ENCODE data around the gene FSIP1. TPM values are rescaled to one million over a fixed set of nuclear protein-coding genes. Genes with fewer than 3 reads are reported as not detected.

FSIP1 gene
- total and polyA plus RNA-seq, 9 donors: 0.17 to 0.60 (median 0.36) TPM

DNA sequence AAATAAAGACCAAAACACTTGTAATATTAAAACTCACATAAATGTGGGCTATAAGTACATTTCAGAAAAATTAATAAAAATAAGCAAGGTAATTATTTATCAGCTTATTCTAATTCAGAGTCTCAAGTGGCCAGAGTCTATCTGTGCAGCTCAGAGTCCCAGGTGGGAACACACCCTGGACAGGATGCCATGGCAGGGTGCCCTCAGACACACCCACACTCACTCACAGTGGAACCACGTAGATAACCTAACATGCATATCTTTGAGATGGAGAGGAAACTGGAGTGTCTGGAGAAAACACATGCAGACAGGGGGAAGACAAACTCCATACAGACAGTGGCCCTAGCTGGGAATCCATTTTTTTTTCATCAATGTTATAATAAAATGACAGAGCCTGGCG, 37.2 kb downstream of the FSIP1 start:
- DNase-seq: no peak
- H3K4me3 ChIP-seq (ENCODE audit: low read length): no peak overlapping the region
- no peaks in the 10 kb centered on the region for H3K4me1 ChIP-seq (ENCODE audit: control insufficient read depth, insufficient read depth, low read length)
- H3K36me3 ChIP-seq (ENCODE audit: control insufficient read depth, insufficient read depth, low read length): no peaks in the 10 kb centered on the region
- H3K9me3 ChIP-seq (replicated peaks; ENCODE audit: control insufficient read depth, low read depth, low read length): no peaks in the 10 kb centered on the region
- WGBS (ENCODE audit: insufficient coverage): no CpG with 5 or more reads among the region's 2 CpGs
- H3K27ac ChIP-seq (ENCODE audit: low read length): no peak overlapping the region
- no peaks in the 10 kb centered on the region for H3K27me3 ChIP-seq (ENCODE audit: control insufficient read depth, insufficient read depth, low read length)

- H3K27me3 ChIP-seq (ENCODE audit: control insufficient read depth, insufficient read depth, low read length): no peaks in the 10 kb centered on the region
- H3K4me1 ChIP-seq (ENCODE audit: control insufficient read depth, insufficient read depth, low read length): no peaks in the 10 kb centered on the region
- WGBS (ENCODE audit: insufficient coverage): 92% methylated on average over 1 of the region's 7 CpGs
- no peak overlapping the region for H3K27ac ChIP-seq (ENCODE audit: low read length)
- no peaks in the 10 kb centered on the region for H3K9me3 ChIP-seq (replicated peaks; ENCODE audit: control insufficient read depth, low read depth, low read length)
- no peak overlapping the region for H3K4me3 ChIP-seq (ENCODE audit: low read length)
- no peaks in the 10 kb centered on the region for H3K36me3 ChIP-seq (ENCODE audit: control insufficient read depth, insufficient read depth, low read length)
- no peak for DNase-seq
Observed at GRCh38 chr15:39744334-39745103, 38.1 kb downstream of the FSIP1 start.

GRCh38 chr15:39743611-39744010, 39.0 kb downstream of the FSIP1 start:
- 100% methylated on average over 1 of the region's 2 CpGs for WGBS (ENCODE audit: insufficient coverage)
- Histone ChIP-seq H3K27me3 (ENCODE audit: control insufficient read depth, insufficient read depth, low read length) (no peaks in the 10 kb centered on the region), H3K4me1 (ENCODE audit: control insufficient read depth, insufficient read depth, low read length) (no peaks in the 10 kb centered on the region), H3K9me3 (replicated peaks; ENCODE audit: control insufficient read depth, low read depth, low read length) (no peaks in the 10 kb centered on the region), H3K27ac (ENCODE audit: low read length) (no peak overlapping the region), H3K36me3 (ENCODE audit: control insufficient read depth, insufficient read depth, low read length) (no peaks in the 10 kb centered on the region), H3K4me3 (ENCODE audit: low read length) (no peak overlapping the region)
- no peak for DNase-seq

DNA sequence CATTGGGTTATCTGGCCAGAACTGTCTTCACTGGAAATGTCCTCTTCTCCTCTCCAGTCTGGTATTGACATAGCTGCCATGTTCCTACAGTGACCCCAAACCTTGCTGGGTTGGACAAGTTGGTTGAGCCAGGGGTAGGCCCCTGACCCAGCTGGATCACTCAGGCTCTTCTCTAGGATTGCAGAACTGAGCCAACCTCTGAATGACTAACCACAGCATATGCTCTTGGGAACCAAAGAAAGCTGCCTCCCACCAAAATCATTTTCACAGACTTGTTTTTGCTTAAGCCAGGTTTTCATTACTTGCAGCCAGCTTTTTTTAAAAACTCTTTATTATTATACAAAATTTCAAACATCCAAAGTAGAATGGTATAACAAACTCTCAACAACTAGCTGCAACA, 41.4 kb downstream of the FSIP1 start:
- H3K36me3 ChIP-seq (ENCODE audit: control insufficient read depth, insufficient read depth, low read length): no peaks in the 10 kb centered on the region
- no peaks in the 10 kb centered on the region for H3K27me3 ChIP-seq (ENCODE audit: control insufficient read depth, insufficient read depth, low read length)
- H3K9me3 ChIP-seq (replicated peaks; ENCODE audit: control insufficient read depth, low read depth, low read length): no peaks in the 10 kb centered on the region
- H3K4me1 ChIP-seq (ENCODE audit: control insufficient read depth, insufficient read depth, low read length): peaks cover 5% of the 10 kb centered on the region
- peak; percentile 33 for DNase-seq
- no peak overlapping the region for H3K27ac ChIP-seq (ENCODE audit: low read length)
- H3K4me3 ChIP-seq (ENCODE audit: low read length): no peak overlapping the region

GRCh38 chr15:39738998-39739397, 43.6 kb downstream of the FSIP1 start:
- no peak overlapping the region for H3K27ac ChIP-seq (ENCODE audit: low read length)
- no peak for DNase-seq
- no peak overlapping the region for H3K4me3 ChIP-seq (ENCODE audit: low read length)
- H3K27me3 ChIP-seq (ENCODE audit: control insufficient read depth, insufficient read depth, low read length): no peaks in the 10 kb centered on the region
- WGBS (ENCODE audit: insufficient coverage): 88% methylated on average over 3 of the region's 3 CpGs
- H3K4me1 ChIP-seq (ENCODE audit: control insufficient read depth, insufficient read depth, low read length): peaks cover 5% of the 10 kb centered on the region
- H3K36me3 ChIP-seq (ENCODE audit: control insufficient read depth, insufficient read depth, low read length): no peaks in the 10 kb centered on the region
- no peaks in the 10 kb centered on the region for H3K9me3 ChIP-seq (replicated peaks; ENCODE audit: control insufficient read depth, low read depth, low read length)

GRCh38 chr15:39737196-39737550, 45.5 kb downstream of the FSIP1 start:
- H3K9me3 ChIP-seq (replicated peaks; ENCODE audit: control insufficient read depth, low read depth, low read length): no peaks in the 10 kb centered on the region
- H3K4me1 ChIP-seq (ENCODE audit: control insufficient read depth, insufficient read depth, low read length): peaks cover 5% of the 10 kb centered on the region
- no peaks in the 10 kb centered on the region for H3K36me3 ChIP-seq (ENCODE audit: control insufficient read depth, insufficient read depth, low read length)
- no peaks in the 10 kb centered on the region for H3K27me3 ChIP-seq (ENCODE audit: control insufficient read depth, insufficient read depth, low read length)
- no peak for DNase-seq
- H3K27ac ChIP-seq (ENCODE audit: low read length): no peak overlapping the region
- 60% methylated on average over 2 of the region's 4 CpGs for WGBS (ENCODE audit: insufficient coverage)
- no peak overlapping the region for H3K4me3 ChIP-seq (ENCODE audit: low read length)

- Histone ChIP-seq H3K36me3 (ENCODE audit: control insufficient read depth, insufficient read depth, low read length) (no peaks in the 10 kb centered on the region), H3K4me3 (ENCODE audit: low read length) (no peak overlapping the region), H3K27ac (ENCODE audit: low read length) (no peak overlapping the region), H3K4me1 (ENCODE audit: control insufficient read depth, insufficient read depth, low read length) (peaks cover 5% of the 10 kb centered on the region), H3K27me3 (ENCODE audit: control insufficient read depth, insufficient read depth, low read length) (no peaks in the 10 kb centered on the region), H3K9me3 (replicated peaks; ENCODE audit: control insufficient read depth, low read depth, low read length) (no peaks in the 10 kb centered on the region)
- peak; percentile 78 for DNase-seq
- WGBS (ENCODE audit: insufficient coverage): 20% methylated on average over 3 of the region's 6 CpGs
Observed at GRCh38 chr15:39736412-39737195, 46.0 kb downstream of the FSIP1 start.

- H3K9me3 ChIP-seq (replicated peaks; ENCODE audit: control insufficient read depth, low read depth, low read length): no peaks in the 10 kb centered on the region
- no CpG with 5 or more reads among the region's 4 CpGs for WGBS (ENCODE audit: insufficient coverage)
- no peak for DNase-seq
- H3K27ac ChIP-seq (ENCODE audit: low read length): no peak overlapping the region
- H3K36me3 ChIP-seq (ENCODE audit: control insufficient read depth, insufficient read depth, low read length): no peaks in the 10 kb centered on the region
- H3K27me3 ChIP-seq (ENCODE audit: control insufficient read depth, insufficient read depth, low read length): no peaks in the 10 kb centered on the region
- H3K4me3 ChIP-seq (ENCODE audit: low read length): no peak overlapping the region
- peaks cover 5% of the 10 kb centered on the region for H3K4me1 ChIP-seq (ENCODE audit: control insufficient read depth, insufficient read depth, low read length)
Observed at GRCh38 chr15:39735120-39735717, 47.4 kb downstream of the FSIP1 start.

DNA sequence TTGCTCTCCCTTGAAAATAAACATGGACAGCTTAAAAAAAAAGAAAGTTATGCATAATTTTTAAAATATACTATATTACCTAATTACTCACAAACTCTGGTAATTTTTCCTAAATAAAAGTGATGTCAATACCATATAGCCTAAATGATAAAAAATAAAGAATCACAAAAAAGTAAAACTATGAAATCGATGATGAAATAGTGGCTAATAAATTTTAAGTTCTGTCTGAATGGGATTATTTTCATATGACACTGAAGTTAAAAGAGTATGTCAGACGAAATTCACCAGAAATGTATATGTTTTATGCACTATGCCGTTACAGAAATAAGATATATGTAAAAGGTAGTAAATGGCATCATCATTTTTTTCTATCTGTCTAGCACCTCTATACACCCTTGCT, 51.4 kb downstream of the FSIP1 start:
- Histone ChIP-seq H3K36me3 (ENCODE audit: control insufficient read depth, insufficient read depth, low read length) (no peaks in the 10 kb centered on the region), H3K27me3 (ENCODE audit: control insufficient read depth, insufficient read depth, low read length) (no peaks in the 10 kb centered on the region), H3K4me3 (ENCODE audit: low read length) (no peak overlapping the region), H3K9me3 (replicated peaks; ENCODE audit: control insufficient read depth, low read depth, low read length) (peaks cover 2% of the 10 kb centered on the region), H3K4me1 (ENCODE audit: control insufficient read depth, insufficient read depth, low read length) (no peaks in the 10 kb centered on the region), H3K27ac (ENCODE audit: low read length) (no peak overlapping the region)
- DNase-seq: no peak
- WGBS (ENCODE audit: insufficient coverage): no CpG with 5 or more reads among the region's 3 CpGs

- H3K4me3 ChIP-seq (ENCODE audit: low read length): no peak overlapping the region
- DNase-seq: no peak
- H3K4me1 ChIP-seq (ENCODE audit: control insufficient read depth, insufficient read depth, low read length): no peaks in the 10 kb centered on the region
- 60% methylated on average over 4 of the region's 5 CpGs for WGBS (ENCODE audit: insufficient coverage)
- no peak overlapping the region for H3K27ac ChIP-seq (ENCODE audit: low read length)
- no peaks in the 10 kb centered on the region for H3K27me3 ChIP-seq (ENCODE audit: control insufficient read depth, insufficient read depth, low read length)
- H3K36me3 ChIP-seq (ENCODE audit: control insufficient read depth, insufficient read depth, low read length): no peaks in the 10 kb centered on the region
- peaks cover 2% of the 10 kb centered on the region for H3K9me3 ChIP-seq (replicated peaks; ENCODE audit: control insufficient read depth, low read depth, low read length)
Observed at GRCh38 chr15:39730552-39730951, 52.1 kb downstream of the FSIP1 start.

Data from muscle of leg (tissue), 11 donors.